ENCODE data around the gene LIMS4.
"Not testable (repeated sequence)": the region's sequence is repeated elsewhere in the genome, so short reads cannot be mapped to it uniquely, and the experiment has no call there.

LIMS4 gene, protein sequence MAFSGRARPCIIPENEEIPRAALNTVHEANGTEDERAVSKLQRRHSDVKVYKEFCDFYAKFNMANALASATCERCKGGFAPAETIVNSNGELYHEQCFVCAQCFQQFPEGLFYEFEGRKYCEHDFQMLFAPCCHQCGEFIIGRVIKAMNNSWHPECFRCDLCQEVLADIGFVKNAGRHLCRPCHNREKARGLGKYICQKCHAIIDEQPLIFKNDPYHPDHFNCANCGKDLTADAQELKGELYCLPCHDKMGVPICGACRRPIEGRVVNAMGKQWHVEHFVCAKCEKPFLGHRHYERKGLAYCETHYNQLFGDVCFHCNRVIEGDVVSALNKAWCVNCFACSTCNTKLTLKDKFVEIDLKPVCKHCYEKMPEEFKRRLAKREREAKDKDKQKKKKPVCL

DNA sequence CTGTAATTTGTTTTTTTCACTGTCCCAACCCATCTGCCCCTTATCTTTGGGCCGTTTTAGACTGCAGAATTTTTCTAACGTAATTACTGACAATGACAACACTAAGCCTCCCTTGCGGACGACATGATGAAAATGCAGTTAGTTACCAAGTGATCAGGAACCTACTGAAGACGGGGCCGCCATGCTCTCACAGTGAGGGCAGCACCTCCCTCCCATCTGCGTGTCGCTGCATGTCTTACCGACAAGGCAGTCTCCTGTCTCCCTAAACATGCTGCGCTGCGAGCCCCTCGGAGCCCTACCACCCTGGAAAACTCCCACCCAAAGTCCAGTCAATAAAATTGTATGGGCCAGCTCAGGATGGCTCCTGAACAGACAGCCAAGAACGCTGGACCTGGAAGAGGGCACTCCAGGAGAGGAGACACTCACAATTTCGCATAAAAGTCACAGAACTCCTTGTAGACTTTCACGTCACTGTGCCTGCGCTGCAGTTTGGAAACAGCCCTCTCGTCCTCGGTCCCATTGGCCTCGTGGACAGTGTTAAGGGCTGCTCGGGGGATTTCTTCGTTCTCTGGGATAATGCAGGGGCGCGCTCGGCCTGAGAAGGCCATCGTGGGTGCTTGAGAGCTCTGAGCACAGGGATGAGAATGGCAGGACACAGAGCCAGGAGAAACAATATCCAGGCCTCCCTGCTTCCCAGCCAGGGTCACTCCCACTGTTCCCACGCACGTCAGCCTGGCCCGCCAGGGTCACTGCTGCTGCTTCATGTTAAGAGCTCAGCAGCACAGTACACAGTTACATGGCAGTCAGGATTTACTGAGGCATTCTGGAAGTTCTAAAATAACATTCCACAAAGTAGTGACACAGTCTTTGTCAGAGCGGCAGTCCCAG is at the start of gene LIMS4:
LIMS4 (minus strand) TSS at position 646 of the 888 bp plus-strand sequence; CDS start at position 608, 38 bp downstream.
- DNase-seq: not testable (repeated sequence)

DNA sequence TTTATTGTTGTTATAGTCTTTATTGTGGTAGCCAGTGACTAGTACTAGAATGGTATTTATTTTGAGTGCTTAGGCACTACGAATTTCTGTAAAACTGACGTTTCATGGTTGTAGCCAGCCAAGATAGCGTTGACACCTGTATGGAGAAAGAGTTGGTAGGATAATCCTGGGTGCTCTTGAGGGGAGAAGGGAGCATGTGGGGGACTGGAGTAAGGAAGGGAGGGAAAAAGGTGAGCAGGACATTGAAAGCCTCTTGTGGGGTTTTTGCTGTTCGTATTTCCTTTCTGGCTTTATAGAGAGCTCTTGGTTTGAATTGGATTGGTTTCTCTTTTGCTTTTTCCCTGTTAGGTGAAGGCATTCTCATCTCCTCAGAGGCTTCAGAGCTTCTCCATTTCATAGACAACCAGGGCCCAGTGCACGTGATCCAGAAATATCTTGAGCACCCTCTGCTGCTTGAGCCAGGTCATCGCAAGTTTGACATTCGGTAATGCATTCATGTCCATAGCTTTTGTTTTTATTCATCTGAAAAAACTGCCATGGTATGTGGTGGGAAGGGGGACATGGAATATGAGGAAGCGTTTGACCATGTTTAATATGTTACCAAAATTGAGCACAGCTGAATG is 27.2 kb upstream of the LIMS4 start:
- DNase-seq: not testable (repeated sequence)

DNA sequence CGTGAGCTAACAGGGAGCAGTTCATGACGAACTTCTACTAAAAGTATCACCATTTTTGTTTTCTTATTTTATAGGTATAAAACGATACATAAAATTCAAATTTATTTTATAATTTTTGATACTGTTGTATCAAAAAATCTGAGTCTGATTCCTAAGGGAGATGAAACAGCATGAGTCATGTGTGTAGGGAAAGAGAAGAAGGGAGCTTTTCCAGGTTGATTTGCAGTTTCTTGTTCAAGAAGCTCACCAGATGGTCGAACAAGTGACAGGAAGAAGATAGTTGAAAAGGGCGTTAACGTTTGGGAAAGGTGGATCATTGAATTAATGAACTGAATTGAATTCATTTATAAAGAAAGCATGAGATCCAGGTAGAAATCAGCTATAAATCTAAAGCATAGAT is 23.4 kb upstream of the LIMS4 start:
- not testable (repeated sequence) for DNase-seq

DNA sequence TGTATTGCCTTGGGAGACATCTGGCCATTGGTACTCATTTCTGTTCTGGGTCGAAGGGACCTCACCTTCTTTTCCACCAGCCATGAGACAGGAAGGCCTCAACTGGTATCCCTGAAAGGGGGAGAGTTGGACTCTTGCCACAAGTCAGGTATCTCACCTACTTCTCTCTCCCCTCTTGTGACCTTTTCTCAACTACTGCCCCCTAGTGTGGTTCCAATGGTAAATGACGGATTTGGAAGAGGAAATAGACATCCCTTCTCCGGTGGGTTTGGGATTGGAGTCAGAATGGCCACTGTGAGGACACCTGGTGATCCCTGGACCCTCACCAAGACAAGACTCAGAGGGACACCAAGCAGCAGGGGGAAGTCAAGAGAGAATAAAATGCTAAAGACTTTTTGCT is 21.9 kb upstream of the LIMS4 start:
- DNase-seq: not testable (repeated sequence)

DNA sequence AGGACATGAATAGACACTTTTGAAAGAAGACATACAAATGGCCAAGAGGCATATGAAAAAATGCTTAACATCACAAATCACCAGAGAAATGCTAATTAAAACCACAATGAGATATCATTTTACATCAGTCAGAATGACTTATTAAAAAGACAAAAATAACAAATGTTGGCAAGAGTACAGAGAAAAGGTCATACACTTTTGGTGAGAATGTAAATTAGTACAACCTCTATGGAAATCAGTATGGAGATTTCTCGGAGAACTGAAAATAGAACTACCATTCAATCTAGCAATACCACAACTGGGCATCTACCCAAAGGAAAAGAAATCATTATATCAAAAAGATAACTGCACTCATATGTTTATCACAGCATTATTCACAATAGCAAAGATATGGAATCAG is 16.4 kb upstream of the LIMS4 start:
- DNase-seq: not testable (repeated sequence)

DNA sequence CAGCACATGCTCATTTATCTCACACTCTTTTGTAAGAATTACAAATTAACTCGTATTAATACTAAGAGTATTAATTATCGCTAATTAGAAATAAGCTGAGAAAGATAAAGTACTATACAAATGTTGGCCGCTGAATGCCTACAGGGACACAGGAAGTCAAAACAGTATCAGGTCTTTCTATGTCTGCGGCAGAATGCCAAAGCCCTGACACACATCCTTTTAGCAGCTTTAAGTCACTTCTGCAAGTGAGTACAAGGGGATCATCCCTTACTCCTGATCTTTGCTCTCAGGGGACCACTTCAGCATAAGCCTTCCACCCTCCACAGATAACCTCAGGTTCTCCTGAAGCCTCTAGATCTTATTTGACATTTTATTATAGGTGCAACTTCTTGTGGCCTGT is 10.1 kb upstream of the LIMS4 start:
- DNase-seq: not testable (repeated sequence)

DNA sequence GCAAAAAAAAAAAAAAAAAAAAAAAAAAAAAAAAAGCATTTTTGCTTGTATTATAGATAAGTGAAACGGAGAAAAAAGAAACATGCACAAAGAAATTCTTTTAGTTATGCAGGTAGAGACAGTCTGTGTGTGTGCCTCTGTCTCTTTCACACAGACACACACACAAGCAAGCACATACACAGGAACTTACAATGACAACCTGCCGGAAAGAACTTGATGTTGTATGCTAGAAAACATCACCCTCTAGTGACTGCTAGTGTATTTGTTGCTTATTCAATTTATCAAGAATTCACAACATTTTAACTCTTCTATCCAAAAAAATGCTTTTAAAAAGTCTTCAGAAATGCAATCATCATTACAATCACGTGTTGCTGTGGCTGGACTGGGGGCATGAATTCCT is 8.6 kb upstream of the LIMS4 start:
- not testable (repeated sequence) for DNase-seq

DNA sequence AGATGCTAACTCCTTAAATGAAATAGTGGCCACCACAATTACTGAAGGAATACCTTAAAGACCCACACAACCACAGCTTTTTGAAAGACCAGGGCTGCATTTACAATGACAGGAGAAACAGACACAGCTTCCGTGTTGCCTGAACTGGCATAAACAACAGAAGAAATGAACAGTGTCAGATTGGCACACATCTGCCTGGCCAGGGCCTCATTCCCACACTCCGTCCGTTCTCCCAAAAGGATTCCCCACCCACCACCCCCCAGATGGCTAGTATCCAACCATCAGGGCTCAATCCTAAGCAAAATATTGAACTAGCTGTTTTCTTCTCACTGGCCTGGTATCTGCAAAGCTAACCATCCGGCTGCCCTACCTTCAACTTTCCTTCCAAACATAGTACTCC is 7.5 kb upstream of the LIMS4 start:
- DNase-seq: not testable (repeated sequence)

DNA sequence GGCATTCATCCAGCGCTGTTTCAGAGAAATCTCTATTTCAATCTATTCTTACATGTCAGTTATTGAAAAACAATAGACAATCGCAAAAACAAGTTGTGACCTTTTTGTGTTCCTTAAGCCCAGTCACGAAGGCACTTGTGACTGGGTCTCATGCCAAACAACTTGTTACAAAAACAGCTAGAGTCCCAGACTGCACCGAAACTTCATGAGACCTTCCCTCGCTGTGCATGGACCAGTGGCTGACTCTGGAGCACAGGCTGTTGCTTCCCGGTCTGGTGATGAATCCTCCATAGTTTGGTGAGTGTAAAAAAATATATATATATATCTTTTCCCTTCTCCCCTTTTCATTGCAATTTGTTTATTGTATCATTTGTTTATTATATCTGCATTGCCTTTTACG is 4.8 kb upstream of the LIMS4 start:
- not testable (repeated sequence) for DNase-seq

DNA sequence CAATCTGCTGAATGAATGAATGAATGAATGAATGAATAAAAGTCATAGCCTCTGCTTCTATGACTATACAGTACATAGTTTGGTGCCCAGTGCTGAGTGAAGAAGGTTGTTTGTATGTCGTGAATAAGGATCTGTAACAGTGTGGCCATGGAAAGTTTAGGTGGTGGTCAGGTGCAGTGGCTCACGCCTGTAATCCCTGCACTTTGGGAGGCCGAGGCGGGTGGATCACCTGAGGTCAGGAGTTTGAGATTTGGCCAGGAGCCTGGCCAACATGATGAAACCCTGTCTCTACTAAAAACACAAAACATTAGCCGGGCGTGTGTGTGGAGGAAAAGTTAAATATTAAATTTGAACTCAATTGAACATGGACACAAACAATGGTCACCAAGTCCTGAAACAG is 4.3 kb upstream of the LIMS4 start:
- not testable (repeated sequence) for DNase-seq

DNA sequence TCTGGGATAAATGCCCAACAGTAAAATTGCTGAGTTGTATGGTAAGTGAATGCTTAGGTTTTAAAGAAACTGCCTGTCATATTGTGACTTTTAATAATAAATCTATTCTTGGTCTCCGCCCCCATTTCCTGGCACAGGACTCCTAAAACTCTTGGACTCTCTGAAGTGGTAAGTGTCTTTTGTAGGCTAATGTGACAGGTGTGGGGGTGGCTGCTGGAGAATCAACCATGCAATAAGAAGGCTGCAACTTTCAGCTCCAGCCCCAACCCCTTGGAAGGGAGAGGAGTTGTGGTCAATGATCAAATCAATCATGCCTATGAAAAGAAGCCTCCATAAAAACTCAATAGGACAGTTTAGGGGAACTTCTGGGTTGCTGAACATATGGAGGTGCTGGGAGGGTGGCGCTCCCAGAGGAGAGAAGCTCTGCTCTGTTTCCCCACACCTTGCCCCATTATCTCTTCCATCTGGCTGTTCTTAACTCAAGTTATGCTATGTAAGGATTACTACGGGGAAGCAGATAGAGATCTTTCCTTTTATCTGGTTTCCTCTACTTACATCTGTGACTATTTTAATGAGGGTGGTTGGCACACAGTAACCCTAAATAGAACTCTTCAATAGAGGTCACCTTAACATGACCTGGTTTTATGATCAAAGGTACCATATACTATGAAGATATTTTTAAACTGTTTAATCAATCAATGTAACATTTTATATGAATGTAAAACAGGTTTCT is 3.2 kb upstream of the LIMS4 start:
- not testable (repeated sequence) for DNase-seq

DNA sequence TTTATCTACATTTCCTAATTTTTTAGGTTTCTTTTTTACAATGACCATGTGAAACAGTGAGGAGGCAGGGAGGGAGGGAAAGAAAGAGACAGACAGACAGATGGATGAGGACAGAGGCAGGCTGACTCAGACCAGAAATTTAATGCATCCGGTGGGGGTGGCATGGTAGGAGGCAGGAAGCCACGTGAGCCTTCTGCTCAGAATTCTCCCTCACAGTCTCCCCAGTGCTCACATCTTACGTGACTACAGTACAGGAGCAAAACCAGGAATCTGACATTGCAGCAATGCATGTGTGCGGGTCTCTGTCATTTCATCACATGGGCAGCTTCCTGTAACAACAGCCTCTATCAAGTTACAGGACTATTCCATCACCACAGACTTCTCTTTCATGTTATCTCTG is 2.3 kb upstream of the LIMS4 start:
- not testable (repeated sequence) for DNase-seq

DNA sequence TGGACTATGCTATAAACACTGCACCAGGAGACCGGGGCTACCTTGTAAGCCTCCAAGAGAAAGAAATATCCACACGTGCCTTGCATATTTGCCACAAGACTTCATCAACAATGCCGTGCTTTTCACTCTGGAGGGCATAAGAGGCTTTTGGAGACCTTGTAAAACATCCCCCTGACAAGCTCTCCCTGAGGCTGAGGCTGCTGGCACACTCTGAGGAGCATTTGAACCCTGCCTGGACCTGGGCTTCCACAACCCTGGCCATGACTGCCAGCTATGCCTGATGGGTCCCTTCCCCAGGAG is 393 bp upstream of the LIMS4 start:
- DNase-seq: not testable (repeated sequence)

DNA sequence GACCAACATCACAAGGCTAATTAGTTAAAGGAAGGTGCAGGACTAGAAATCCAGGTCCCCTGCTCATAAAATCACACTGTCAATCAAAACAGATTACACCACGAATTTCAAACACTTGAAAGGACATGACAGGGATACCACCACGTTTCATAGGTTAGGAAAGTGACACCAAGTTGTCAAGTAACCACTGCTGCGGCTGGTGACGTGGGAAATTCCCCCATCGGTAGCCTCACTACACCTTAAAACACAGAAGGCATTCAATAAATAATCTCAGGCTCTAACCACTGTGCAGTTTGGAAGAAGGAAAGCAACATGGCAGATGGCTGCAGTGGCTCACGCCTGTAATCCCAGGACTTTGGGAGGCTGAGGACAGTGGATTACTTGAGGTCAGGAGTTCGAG is 3.7 kb downstream of the LIMS4 start:
- not testable (repeated sequence) for DNase-seq

DNA sequence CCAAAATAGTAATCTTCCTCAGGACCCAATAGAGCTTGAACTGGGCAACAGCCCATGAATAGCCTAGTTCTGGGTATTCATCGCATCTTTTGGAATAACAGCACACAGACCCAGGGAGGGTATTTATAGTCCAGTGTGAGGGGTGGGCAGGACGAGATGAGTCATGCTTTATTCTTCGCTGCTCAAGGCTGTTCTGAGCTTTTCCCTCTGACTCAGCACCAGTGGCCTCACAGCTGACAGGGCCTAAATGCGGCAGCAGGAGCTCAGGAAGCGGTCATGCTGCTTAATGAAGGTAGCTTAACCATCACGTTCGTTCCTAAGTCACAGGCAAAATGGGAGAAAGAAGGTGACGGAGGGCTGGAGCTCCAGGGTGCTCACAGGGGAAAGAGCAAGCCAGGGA is 7.3 kb downstream of the LIMS4 start:
- DNase-seq: not testable (repeated sequence)

DNA sequence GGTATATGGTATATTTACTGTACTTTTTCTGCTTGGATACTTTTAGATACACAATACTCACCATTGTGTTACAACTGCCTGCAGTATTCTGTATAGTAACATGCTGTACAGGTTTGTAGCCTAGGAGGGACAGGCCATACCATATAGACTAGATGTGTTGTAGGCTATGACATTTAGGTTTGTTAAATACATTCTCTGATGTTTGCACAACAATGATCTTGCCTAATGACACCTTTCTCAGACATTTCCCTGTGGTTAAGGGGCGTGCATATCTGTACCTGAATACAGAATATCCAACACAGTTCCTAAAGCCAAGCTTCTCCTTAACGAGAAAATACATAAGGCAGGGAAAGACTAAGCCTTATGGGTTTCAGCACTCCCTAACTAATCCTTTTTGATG is 10.2 kb downstream of the LIMS4 start:
- DNase-seq: not testable (repeated sequence)

DNA sequence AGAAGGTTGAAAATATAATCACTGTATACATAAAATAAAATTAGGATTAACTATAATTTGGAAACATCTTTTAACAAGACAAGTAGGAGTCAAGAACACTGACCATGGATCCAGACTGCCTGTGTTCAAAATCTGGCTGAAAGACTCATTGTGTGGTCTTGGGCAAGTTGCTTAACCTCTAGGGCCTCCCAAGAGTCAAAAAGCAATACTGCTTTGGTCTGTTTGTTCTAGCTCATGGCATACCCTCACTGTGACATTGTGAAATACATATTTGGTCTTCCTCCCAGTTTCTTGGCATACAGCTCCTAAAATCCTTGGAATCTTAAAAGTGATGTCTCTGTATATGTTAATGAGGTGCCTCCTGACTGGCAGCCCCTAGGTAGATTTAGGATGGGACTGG is 12.3 kb downstream of the LIMS4 start:
- not testable (repeated sequence) for DNase-seq

DNA sequence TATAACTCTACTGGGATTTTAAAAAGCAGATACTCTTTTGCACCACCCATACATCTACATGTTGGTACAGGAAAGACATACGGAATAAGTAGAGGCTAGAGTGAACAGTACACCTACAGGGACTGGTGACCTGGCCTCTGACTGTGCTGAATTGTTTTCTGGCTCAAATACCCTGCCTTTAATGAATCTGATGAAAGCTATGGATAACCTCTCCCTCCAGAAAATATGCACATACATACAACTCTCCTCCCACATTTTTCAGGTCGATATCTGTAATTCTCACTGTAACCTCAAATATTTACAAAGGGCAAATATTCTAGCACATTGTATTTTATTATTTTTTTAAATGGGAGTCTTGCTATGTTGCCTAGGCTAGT is 15.4 kb downstream of the LIMS4 start:
- DNase-seq: not testable (repeated sequence)

DNA sequence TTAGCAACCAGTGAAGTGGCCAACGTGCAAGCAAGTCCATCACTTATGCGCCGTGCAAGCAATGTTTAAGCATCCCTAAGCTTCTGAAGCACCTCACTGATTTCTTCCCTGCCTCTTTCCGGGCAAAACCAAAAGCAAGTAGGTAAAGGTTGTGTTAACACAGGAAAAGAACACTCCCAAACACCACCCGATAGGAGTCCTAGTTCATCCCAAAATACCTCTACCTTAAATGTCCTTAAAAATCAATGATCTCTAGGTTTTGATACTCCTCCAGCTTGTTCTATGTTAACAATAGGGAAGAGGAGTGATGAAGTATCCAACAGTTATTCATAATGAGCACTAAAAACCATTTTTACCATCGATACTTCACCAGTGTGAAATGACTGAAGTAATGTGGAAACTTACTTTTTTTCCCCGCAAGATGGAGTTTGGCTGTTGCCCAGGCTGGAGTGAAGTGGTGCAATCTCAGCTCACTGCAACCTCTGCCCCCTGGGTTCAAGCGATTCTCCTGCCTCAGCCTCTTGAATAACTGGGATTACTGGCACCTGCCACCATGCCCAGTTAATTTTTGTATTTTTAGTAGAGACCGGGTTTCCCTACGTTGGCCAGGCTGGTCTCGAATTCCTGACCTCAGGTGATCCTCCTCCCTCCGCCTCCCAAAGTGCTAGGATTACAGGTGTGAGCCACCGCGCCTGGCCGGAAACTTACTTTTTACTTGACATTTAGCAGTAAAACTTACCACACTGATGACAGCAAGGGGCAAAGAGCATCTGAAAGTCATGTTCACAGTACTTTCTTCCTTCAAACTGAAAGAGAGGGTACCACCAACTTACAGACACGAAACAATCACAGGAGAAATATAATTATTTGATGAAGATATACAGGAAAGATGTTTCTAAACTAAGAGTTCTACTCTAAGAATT is 16.1 kb downstream of the LIMS4 start:
- not testable (repeated sequence) for DNase-seq

DNA sequence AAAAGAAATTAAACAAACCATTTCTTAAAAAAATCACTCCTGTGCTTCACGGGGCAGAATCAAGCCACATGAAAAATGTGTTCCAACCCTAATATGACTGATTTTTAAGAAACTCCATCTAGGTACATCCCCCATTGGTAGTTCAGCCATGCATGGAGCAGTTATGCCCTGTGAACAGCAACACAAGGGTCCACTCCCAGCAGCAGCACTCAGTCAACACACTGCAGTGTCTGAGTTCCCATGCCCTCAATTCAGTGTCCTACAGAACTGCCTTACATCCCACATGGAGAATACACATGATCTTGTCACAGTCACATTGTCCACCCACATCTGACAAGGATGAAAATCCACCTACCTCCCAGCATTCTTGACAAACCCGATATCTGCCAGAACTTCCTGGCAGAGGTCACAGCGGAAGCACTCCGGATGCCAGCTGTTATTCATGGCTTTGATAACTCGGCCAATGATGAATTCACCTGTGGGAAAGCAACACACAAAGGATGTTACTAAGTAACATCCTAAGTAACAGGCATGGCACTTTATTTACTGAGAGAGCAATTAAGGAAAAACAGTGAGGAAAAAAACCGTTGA is 17.4 kb downstream of the LIMS4 start:
- DNase-seq: not testable (repeated sequence)

DNA sequence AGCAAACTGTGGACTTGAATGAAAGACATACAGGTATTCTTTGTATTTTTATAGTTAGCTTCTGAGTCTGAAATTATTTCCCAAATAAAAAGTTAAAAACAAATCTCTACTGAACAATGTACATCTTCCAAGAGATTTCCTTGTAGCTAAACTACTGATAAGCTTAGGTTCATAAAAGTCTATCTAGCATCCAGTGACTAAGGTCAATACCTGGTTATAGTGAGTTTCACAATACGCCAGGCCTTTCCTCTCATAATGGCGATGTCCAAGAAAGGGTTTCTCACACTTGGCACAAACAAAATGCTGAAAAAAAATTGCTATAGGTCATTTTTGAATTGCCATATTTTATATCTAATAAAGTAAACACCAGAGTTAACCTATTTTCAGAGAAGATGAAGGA is 21.7 kb downstream of the LIMS4 start:
- DNase-seq: not testable (repeated sequence)
